Activated CD8-positive, alpha-beta memory T cell treated with anti-CD3 and anti-CD28 coated beads for 24 hours (primary cell): ENCODE measurements around the gene ARID2.

Experiments used
- DNase-seq: peaks from one replicate; pipeline ENCODE4 v3.0.0-alpha.2; 2020

The ARID2 gene

GRCh38 chr12:45729233-45730083, at the start of gene ARID2:
TSS of gene ARID2 (plus strand) at chr12:45729706. CDS start at chr12:45729837, 131 bp downstream.
- DNase-seq: peak; percentile 88

GRCh38 chr12:45680362-45680761, 49.1 kb upstream of the ARID2 start:
- no peak for DNase-seq

GRCh38 chr12:45681465-45681864, 48.0 kb upstream of the ARID2 start:
- no peak for DNase-seq

GRCh38 chr12:45685680-45686079, 43.8 kb upstream of the ARID2 start:
- no peak for DNase-seq

GRCh38 chr12:45687081-45688015, 42.2 kb upstream of the ARID2 start:
- no peak for DNase-seq

- no peak for DNase-seq
Measured at GRCh38 chr12:45688183-45688582, 41.3 kb upstream of the ARID2 start.

- no peak for DNase-seq
Measured at GRCh38 chr12:45695035-45695434, 34.5 kb upstream of the ARID2 start.

- no peak for DNase-seq
Measured at GRCh38 chr12:45695606-45696005, 33.9 kb upstream of the ARID2 start.

GRCh38 chr12:45696049-45696448, 33.5 kb upstream of the ARID2 start:
- DNase-seq: no peak

- DNase-seq: no peak
Measured at GRCh38 chr12:45697371-45697770, 32.1 kb upstream of the ARID2 start.

- no peak for DNase-seq
Measured at GRCh38 chr12:45701296-45701695, 28.2 kb upstream of the ARID2 start.

GRCh38 chr12:45703942-45704341, 25.6 kb upstream of the ARID2 start:
- no peak for DNase-seq

GRCh38 chr12:45704968-45705367, 24.5 kb upstream of the ARID2 start:
- no peak for DNase-seq

GRCh38 chr12:45705404-45705803, 24.1 kb upstream of the ARID2 start:
- no peak for DNase-seq

- DNase-seq: no peak
Measured at GRCh38 chr12:45707241-45707857, 22.2 kb upstream of the ARID2 start.

- DNase-seq: no peak
Measured at GRCh38 chr12:45708363-45708762, 21.1 kb upstream of the ARID2 start.

GRCh38 chr12:45708901-45709300, 20.6 kb upstream of the ARID2 start:
- DNase-seq: no peak

GRCh38 chr12:45712319-45712718, 17.2 kb upstream of the ARID2 start:
- DNase-seq: no peak

GRCh38 chr12:45713078-45713477, 16.4 kb upstream of the ARID2 start:
- no peak for DNase-seq

- no peak for DNase-seq
Measured at GRCh38 chr12:45718306-45718705, 11.2 kb upstream of the ARID2 start.

GRCh38 chr12:45720069-45720468, 9.4 kb upstream of the ARID2 start:
- no peak for DNase-seq

- no peak for DNase-seq
Measured at GRCh38 chr12:45721369-45721768, 8.1 kb upstream of the ARID2 start.

- no peak for DNase-seq
Measured at GRCh38 chr12:45721954-45722353, 7.6 kb upstream of the ARID2 start.
